Activated T-cell treated with anti-CD3 and anti-CD28 coated beads, Interleukin-2, amount 50 U/mL, for 48 hours (primary cell): ENCODE data around the gene STK24.
"Not testable (repeated sequence)": the region's sequence is repeated elsewhere in the genome, so short reads cannot be mapped to it uniquely, and the experiment has no call there.

Experiments used
- DNase-seq, 2 experiments: peaks; one replicate each; pipeline ENCODE4 v3.0.0-alpha.2; 2020

Gene STK24

GRCh38 chr13:98576963-98577835, at the start of gene STK24:
TSS of gene STK24 (minus strand) at chr13:98577107. CDS start at chr13:98576786, 321 bp downstream.
- DNase-seq = peak; percentile 61 to 80

GRCh38 chr13:98626298-98626935, 49.5 kb upstream of the STK24 start:
- DNase-seq = no peak

GRCh38 chr13:98624589-98624988, 47.7 kb upstream of the STK24 start:
- not testable (repeated sequence) for DNase-seq

GRCh38 chr13:98622931-98623331, 46.0 kb upstream of the STK24 start:
- DNase-seq = no peak

GRCh38 chr13:98619556-98619955, 42.6 kb upstream of the STK24 start:
- no peak for DNase-seq

DNA sequence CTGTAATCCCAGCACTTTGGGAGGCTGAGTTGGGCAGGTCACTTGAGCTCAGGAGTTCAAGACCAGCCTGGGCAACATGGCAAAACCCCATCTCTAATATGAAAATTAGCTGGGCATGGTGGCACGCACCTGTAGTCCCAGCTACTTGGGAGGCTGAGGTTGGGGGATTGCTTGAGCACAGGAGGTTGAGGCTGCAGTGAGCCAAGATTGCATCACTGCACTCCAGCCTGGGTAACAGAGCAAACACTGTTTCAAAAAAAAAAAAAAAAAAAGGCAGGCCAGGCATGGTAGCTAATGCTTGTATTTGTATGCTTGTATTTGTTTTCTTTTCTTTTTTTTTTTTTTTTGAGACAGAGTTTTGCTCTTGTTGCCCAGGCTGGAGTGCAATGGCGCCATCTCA, 38.7 kb upstream of the STK24 start:
- DNase-seq = not testable (repeated sequence)

DNA sequence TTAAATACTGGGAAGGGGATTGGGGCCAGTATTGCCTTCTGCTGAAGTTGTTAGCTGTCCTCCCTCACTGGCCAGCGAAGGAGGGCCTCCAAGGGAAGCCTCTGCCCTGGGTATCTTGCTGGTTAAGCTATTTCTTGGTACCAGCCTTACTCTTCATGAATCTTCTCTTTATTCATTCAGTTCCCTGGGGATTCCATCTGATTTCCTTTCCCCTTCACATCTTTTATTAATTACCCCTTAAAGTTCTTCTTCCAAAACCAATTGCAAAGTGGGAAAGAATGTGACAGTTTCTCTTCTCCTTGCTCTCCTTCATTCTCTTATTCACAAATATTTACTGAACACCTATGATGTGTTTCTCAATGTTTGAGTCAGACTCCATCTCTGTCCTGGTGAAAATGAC, 36.7 kb upstream of the STK24 start:
- DNase-seq = no peak

- no peak for DNase-seq
Measured at GRCh38 chr13:98609756-98610155, 32.8 kb upstream of the STK24 start.

GRCh38 chr13:98606296-98606695, 29.4 kb upstream of the STK24 start:
- no peak for DNase-seq

- DNase-seq = no peak
Measured at GRCh38 chr13:98599502-98600328, 22.8 kb upstream of the STK24 start.

GRCh38 chr13:98598043-98598442, 21.1 kb upstream of the STK24 start:
- no peak for DNase-seq

- no peak for DNase-seq
Measured at GRCh38 chr13:98595134-98595533, 18.2 kb upstream of the STK24 start.

- DNase-seq = no peak
Measured at GRCh38 chr13:98592362-98592732, 15.4 kb upstream of the STK24 start.

- no peak for DNase-seq
Measured at GRCh38 chr13:98591721-98592361, 14.9 kb upstream of the STK24 start.

DNA sequence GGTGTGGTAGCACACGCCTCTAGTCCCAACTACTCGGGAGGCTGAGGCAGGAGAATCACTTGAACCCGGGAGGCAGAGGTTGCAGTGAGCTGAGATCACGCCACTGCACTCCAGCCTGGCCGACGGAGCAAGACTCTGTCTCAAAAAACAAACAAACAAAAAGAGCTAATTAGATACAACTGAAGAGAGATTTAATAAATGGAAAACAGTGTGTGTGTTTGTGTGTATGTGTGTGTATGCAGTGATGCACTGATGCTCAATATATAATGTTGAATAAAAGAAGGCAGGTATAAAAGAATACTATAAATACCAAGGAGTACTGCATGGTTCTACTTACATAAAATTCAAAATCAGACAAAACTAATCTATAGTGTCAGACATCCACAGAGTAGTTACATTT, 13.6 kb upstream of the STK24 start:
- DNase-seq = not testable (repeated sequence)

GRCh38 chr13:98589516-98589915, 12.6 kb upstream of the STK24 start:
- DNase-seq = not testable (repeated sequence)

DNA sequence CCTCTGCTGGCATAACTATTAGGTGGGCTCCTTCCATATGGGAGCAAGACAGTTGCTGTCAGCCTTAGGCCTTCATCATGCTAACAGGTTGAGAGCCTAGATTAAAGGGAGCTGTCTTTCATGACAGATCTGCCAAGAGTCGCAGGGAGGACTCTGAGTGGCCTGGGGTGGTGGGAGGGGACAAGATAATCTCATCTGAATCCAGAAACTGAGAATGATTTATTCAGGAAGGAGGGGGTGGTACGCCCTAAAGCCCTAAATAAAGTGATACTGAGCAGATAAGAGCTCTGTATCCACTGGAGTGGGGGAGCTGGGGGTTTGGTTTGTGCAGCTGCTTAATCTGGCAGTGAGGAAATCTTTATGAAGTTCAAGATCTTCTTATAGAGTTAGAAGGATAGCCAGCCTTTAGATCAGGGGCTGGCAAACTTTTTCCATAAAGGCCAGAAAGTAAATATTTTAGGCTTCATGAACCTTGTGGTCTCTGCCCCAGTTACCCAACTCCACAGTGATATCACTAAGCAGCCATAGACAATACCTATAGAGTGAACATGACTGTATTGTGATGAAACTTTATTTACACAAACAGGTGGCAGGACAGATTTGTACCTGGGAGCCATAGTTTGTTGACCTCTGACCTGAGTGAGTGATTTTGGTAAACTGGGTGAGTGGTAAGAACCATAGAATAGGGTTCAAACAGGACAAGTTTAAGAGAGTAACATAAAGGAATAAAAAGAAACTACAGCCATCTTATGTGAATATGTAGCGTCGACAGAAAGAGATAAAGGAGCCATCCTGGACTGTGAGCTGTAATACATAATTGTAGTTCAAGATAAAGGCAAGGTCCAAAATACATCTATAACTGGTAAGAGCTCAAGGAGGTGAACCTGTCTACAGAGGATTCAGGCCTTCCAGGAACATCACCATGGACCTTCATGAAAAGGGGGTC, 9.8 kb upstream of the STK24 start:
- DNase-seq = no peak

DNA sequence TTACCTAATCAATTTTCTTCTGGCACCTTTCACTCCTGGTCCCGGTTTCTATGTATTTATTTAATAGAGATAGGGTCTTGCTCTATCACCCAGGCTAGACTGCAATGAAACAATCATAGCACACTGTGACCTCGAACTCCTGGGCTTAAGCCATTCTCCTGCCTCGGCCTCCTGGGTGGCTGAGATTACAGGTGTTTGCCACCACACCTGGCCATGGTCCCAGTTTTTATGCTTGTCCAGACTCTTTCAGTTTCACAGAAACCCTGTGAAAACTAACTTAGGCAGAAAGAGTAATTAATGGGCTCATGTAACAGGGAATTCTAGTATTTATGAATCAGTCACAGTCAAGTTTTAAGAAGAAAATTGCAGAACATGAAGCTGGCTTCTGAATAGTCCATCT, 9.0 kb upstream of the STK24 start:
- no peak for DNase-seq

DNA sequence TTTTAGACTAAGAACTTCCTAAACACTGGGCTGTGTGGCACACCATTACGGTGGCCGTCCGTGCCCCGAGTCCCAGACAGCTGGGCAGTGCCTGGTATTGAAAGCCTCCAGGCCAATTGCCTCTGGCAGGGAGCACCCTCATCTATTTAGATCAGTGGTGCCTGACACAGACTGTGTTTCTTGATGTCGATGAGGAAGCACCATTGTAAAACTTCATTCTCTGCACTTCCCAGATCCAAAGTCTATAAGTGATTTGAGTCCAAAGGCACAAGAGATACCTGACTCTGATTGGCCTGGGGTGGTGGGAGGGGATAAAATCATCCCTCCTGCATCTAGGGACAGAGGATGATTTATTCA, 8.5 kb upstream of the STK24 start:
- no peak for DNase-seq

DNA sequence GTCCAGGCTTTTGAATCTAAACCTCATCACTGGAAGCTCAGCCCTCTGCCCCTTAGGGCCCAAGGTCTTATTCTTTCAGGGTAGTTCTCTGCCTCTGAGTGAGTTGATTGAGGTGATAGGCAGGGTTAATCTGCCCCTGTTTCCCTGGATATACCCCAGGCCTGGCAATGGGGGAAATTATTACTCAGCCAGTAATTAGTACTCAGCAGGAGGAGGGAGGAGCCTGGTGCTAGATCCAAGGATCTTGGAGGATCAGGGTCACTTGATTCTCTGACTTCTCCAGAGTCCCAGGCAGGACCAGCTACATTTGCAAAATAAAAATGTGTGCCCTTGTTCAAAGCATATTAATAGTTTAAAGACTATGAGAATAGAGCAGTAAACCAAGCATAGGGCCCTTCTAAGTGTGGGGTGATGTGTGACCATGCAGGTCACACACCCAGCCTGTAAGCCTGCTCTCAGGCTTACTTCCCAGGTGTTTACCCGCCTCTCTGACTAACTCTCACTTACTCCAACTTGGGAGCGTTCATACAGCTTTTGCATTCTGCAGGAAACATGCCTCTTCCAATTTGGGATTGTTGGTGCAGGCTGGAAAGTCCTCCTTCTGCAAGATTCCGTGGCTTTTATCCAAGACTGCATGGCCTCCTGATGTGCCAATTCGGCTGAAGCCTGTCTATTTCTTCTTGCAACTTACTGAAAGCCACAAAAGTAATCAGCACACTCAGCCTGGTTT, 7.9 kb upstream of the STK24 start:
- DNase-seq = no peak

DNA sequence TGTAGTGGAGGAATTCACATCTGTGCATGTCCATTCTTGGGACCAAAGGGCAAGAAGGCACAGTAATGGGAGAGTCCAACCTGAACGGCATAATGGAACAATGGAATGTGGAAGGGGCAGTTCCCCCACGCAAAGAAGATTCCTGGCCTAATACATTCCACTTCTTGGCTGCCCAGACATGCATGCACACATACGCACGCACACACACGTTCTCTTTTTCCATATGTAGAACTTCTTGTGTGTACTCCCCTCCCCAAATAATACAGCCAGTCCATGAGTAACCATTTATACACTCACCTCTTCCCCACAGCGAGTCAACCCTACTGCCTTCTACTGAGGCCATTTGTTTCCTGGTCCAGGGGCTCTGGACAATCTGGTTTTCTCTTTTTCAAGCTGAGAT, 6.0 kb upstream of the STK24 start:
- DNase-seq = no peak
